Liver (tissue), 9 donors: ENCODE measurements around the gene ARVCF. TPM values are rescaled to one million over a fixed set of nuclear protein-coding genes. Genes with fewer than 3 reads are reported as not detected.
A peak's percentile ranks its signal among the peaks of the same experiment; 100 is the strongest.

Source experiments
- DNase-seq: peaks from one replicate; pipeline ENCODE4 v3.0.0-alpha.2; 2017; ENCODE audit warnings: low spot score
- H3K27ac ChIP-seq, 2 donors: one replicate each; pipeline ENCODE4 v1.7.0; 2013; ENCODE audit warnings: inconsistent platforms in 2 of 2, low read length in 2 of 2, control low read depth in 1 of 2, low read depth in 1 of 2, mild to moderate bottlenecking in 1 of 2
- H3K27me3 ChIP-seq, 4 donors: one replicate each; pipeline versions ENCODE4 v1.6.1 to v1.7.0; 2013; ENCODE audit warnings: low read length in 3 of 4, inconsistent platforms in 1 of 4, mild to moderate bottlenecking in 1 of 4, moderate library complexity in 1 of 4; ENCODE audit not compliant: control insufficient read depth in 4 of 4, insufficient read depth in 4 of 4
- H3K36me3 ChIP-seq, 4 donors: one replicate each; pipeline versions ENCODE4 v1.6.1 to v1.7.0; 2013; ENCODE audit warnings: low read length in 3 of 4, mild to moderate bottlenecking in 3 of 4, low read depth in 1 of 4, moderate library complexity in 1 of 4; ENCODE audit not compliant: control insufficient read depth in 4 of 4, insufficient read depth in 3 of 4
- H3K4me1 ChIP-seq, 4 donors: one replicate each; pipeline versions ENCODE4 v1.6.1 to v1.7.0; 2013; ENCODE audit warnings: low read length in 3 of 4, mild to moderate bottlenecking in 3 of 4, moderate library complexity in 1 of 4; ENCODE audit not compliant: control insufficient read depth in 4 of 4, insufficient read depth in 4 of 4
- H3K4me3 ChIP-seq, 3 donors: one replicate each; pipeline versions ENCODE4 v1.6.1 to v1.7.0; 2013; ENCODE audit warnings: low read length in 3 of 3, control low read depth in 1 of 3, low read depth in 1 of 3, mild to moderate bottlenecking in 1 of 3
- H3K9ac ChIP-seq, 2 donors: one replicate each; pipeline ENCODE4 v1.7.0; 2013; ENCODE audit warnings: low read length in 2 of 2, mild to moderate bottlenecking in 2 of 2, moderate library complexity in 2 of 2, control low read depth in 1 of 2, low read depth in 1 of 2
- H3K9me3 ChIP-seq, 4 donors: one replicate each; pipeline versions ENCODE4 v1.6.1 to v1.7.0; 2013; ENCODE audit warnings: low read length in 3 of 4; ENCODE audit not compliant: control insufficient read depth in 4 of 4
- ATF3 ChIP-seq: IDR thresholded peaks from 2 replicates; pipeline ENCODE4 v1.6.1; 2016; ENCODE audit warnings: antibody characterized with exemption
- CTCF ChIP-seq: fragments of 150-350 bp; IDR thresholded peaks from 2 replicates; pipeline ENCODE4 v1.5.1; 2017; ENCODE audit warnings: improper control_type of control experiment, low read depth, low read length; ENCODE audit not compliant: missing input control
- EGR1 ChIP-seq, 2 donors: IDR thresholded peaks; 2 replicates each; pipeline ENCODE4 v1.6.1; 2016 to 2018; ENCODE audit warnings: antibody characterized with exemption in 2 of 2, low read depth in 2 of 2
- FOXA1 ChIP-seq: IDR thresholded peaks from 2 replicates; pipeline ENCODE4 v1.6.1; 2016; ENCODE audit warnings: antibody characterized with exemption
- FOXA2 ChIP-seq: IDR thresholded peaks from 2 replicates; pipeline ENCODE4 v1.6.1; 2016; ENCODE audit warnings: antibody characterized with exemption
- GABPA ChIP-seq, 2 donors: IDR thresholded peaks in 1 of 2; conservative IDR thresholded peaks in 1 of 2; 2 replicates each; pipeline ENCODE4 v1.6.1; 2016; ENCODE audit warnings: antibody characterized with exemption in 2 of 2, mild to moderate bottlenecking in 1 of 2, moderate library complexity in 1 of 2
- HNF4A ChIP-seq, 2 donors: conservative IDR thresholded peaks; 2 replicates each; pipeline ENCODE4 v1.6.1; 2016; ENCODE audit warnings: antibody characterized with exemption in 2 of 2, mild to moderate bottlenecking in 2 of 2
- HNF4G ChIP-seq: IDR thresholded peaks from 2 replicates; pipeline ENCODE4 v1.6.1; 2016; ENCODE audit warnings: antibody characterized with exemption
- JUND ChIP-seq, 2 donors: IDR thresholded peaks; 2 replicates each; pipeline ENCODE4 v1.6.1; 2016; ENCODE audit warnings: antibody characterized with exemption in 2 of 2
- MAX ChIP-seq: IDR thresholded peaks from 2 replicates; pipeline ENCODE4 v1.6.1; 2016; ENCODE audit warnings: antibody characterized with exemption
- NR2F2 ChIP-seq: IDR thresholded peaks from 2 replicates; pipeline ENCODE4 v1.6.1; 2016; ENCODE audit warnings: antibody characterized with exemption
- RAD21 ChIP-seq, 2 donors: IDR thresholded peaks; 2 replicates each; pipeline ENCODE4 v1.6.1; 2016; ENCODE audit warnings: antibody characterized with exemption in 2 of 2, mild to moderate bottlenecking in 2 of 2
- REST ChIP-seq: IDR thresholded peaks from 2 replicates; pipeline ENCODE4 v1.6.1; 2016; ENCODE audit warnings: antibody characterized with exemption, mild to moderate bottlenecking
- RXRA ChIP-seq, 2 donors: IDR thresholded peaks; 2 replicates each; pipeline ENCODE4 v1.6.1; 2017 to 2018; ENCODE audit warnings: antibody characterized with exemption in 2 of 2, mild to moderate bottlenecking in 1 of 2
- SP1 ChIP-seq: IDR thresholded peaks from 2 replicates; pipeline ENCODE4 v1.6.1; 2018; ENCODE audit warnings: antibody characterized with exemption, mild to moderate bottlenecking
- TAF1 ChIP-seq: conservative IDR thresholded peaks from 2 replicates; pipeline ENCODE4 v1.6.1; 2016; ENCODE audit warnings: antibody characterized with exemption, mild to moderate bottlenecking
- YY1 ChIP-seq: IDR thresholded peaks from 2 replicates; pipeline ENCODE4 v1.6.1; 2016; ENCODE audit warnings: antibody characterized with exemption, mild to moderate bottlenecking
- ZBTB33 ChIP-seq: IDR thresholded peaks from 2 replicates; pipeline ENCODE4 v1.6.1; 2016; ENCODE audit warnings: antibody characterized with exemption
- WGBS: extraction: QIAGEN DNeasy Blood & Tissue Kit; methylation state at CpG from one replicate; pipeline ENCODE4 v1.1.7; 2013; 5-methylcytosine and 5-hydroxymethylcytosine counted together
- polyA plus RNA-seq, 2 donors: library from polyadenylated mRNA; stranded (reverse) in 1 of 2; unstranded in 1 of 2; fragments of 200-250 nt in 1 of 2; fragments of >200 nt in 1 of 2; fragmentation: Nextera tagmentation in 1 of 2; extraction: Ambion mirVana in 1 of 2; gene quantifications; one replicate each; pipeline versions ENCODE4 v1.2.1 to v1.2.3, GENCODE V29; 2013 to 2015
- total RNA-seq, 2 donors: library from RNA; depleted of rRNA; stranded (reverse); fragments of >200 nt; gene quantifications; one replicate each; pipeline ENCODE4 v1.2.3, GENCODE V29; 2014
- donor health status: healthy.
- donor health status: healthy.
- donor health status: healthy.
- donor health status: healthy.
- donor health status: healthy.

The ARVCF gene
- total and polyA plus RNA-seq, 4 donors: 3.8 to 48.8 (median 26.1) TPM

- TF ChIP-seq TAF1 (no peak), SP1 (peak; percentile 68)
Observed at GRCh38 chr22:19962909-19963806, 53.5 kb downstream of the ARVCF start (continued).

GRCh38 chr22:19962246-19962908 is 54.2 kb downstream of the ARVCF start:
- Histone ChIP-seq H3K27ac (peak overlapping the region; percentile 93), H3K9me3 (no peaks in the 10 kb centered on the region), H3K36me3 (peaks cover 0 to 23% (median 9%) of the 10 kb centered on the region in 4 donors), H3K27me3 (no peaks in the 10 kb centered on the region), H3K9ac (peak overlapping the region; percentile 57 to 92), H3K4me3 (peak overlapping the region; percentile 33 to 53 (median 44)), H3K4me1 (peaks cover 25 to 61% (median 38%) of the 10 kb centered on the region in 4 donors)
- DNase-seq: peak; percentile 80
- TF ChIP-seq JUND (IDR thresholded peaks at IDR 0.05) (no peak), NR2F2 (no peak), GABPA (IDR thresholded peaks at IDR 0.05 in 1 of 2, conservative IDR thresholded peaks at IDR 0.05 in 1 of 2) (no peak), RAD21 (IDR thresholded peaks at IDR 0.05) (peak; percentile 70 to 82), TAF1 (no peak), CTCF (peak; percentile 64), RXRA (IDR thresholded peaks at IDR 0.05) (peak in 1 of 2 donors; percentile 30), ATF3 (no peak), REST (no peak), HNF4A (conservative IDR thresholded peaks at IDR 0.05) (peak in 1 of 2 donors; percentile 52), YY1 (peak; percentile 42), FOXA2 (no peak), FOXA1 (no peak), EGR1 (IDR thresholded peaks at IDR 0.05; ENCODE audit: low read depth in 2 of 2) (no peak), HNF4G (no peak), MAX (no peak), SP1 (peak; percentile 63), ZBTB33 (no peak)
- 20% methylated on average over 22 of the region's 22 CpGs for WGBS
